ENCODE measurements around the gene HSBP1L1.
A peak's percentile ranks its signal among the peaks of the same experiment; 100 is the strongest.
"Not testable (repeated sequence)": the region's sequence is repeated elsewhere in the genome, so short reads cannot be mapped to it uniquely, and the experiment has no call there.

HSBP1L1 gene

GRCh38 chr18:79982736-79983135 is 18.3 kb downstream of the HSBP1L1 start:
- DNase-seq (ENCODE audit: insufficient read length, low spot score) (no peak), FAIRE-seq (no peak)

- DNase-seq (ENCODE audit: insufficient read length, low spot score), result no peak
- no peak for FAIRE-seq
Observed at GRCh38 chr18:79983253-79983652, 18.8 kb downstream of the HSBP1L1 start.

GRCh38 chr18:79983793-79984192 is 19.4 kb downstream of the HSBP1L1 start:
- no peak for DNase-seq (ENCODE audit: insufficient read length, low spot score)
- no peak for FAIRE-seq

- FAIRE-seq, result no peak
- no peak for DNase-seq (ENCODE audit: insufficient read length, low spot score)
Observed at GRCh38 chr18:79985172-79985571, 20.7 kb downstream of the HSBP1L1 start.

- DNase-seq (ENCODE audit: insufficient read length, low spot score) (no peak), FAIRE-seq (no peak)
Observed at GRCh38 chr18:79986726-79987125, 22.3 kb downstream of the HSBP1L1 start.

- DNase-seq (ENCODE audit: insufficient read length, low spot score) (no peak), FAIRE-seq (no peak)
Observed at GRCh38 chr18:79987566-79987965, 23.1 kb downstream of the HSBP1L1 start.

- FAIRE-seq (no peak), DNase-seq (ENCODE audit: insufficient read length, low spot score) (no peak)
Observed at GRCh38 chr18:79988071-79988450, 23.6 kb downstream of the HSBP1L1 start.

GRCh38 chr18:79988451-79989194 is 24.2 kb downstream of the HSBP1L1 start, which contains the start of gene TXNL4A:
TXNL4A (minus strand) TSS chr18:79988563; CDS start chr18:79988392, 171 bp downstream.
- FAIRE-seq (peak; percentile 95), DNase-seq (ENCODE audit: insufficient read length, low spot score) (peak; percentile 62)

- DNase-seq (ENCODE audit: insufficient read length, low spot score), result no peak
Observed at GRCh38 chr18:79989195-79989497, 24.7 kb downstream of the HSBP1L1 start.

GRCh38 chr18:79991494-79991893 is 27.1 kb downstream of the HSBP1L1 start:
- DNase-seq (ENCODE audit: insufficient read length, low spot score) (no peak), FAIRE-seq (no peak)

More at GRCh38 chr18:79989195-79989497, 24.7 kb downstream of the HSBP1L1 start:
- no peak for FAIRE-seq

- FAIRE-seq, result not testable (repeated sequence)
Observed at GRCh38 chr18:79999701-80000100, 35.3 kb downstream of the HSBP1L1 start.

GRCh38 chr18:80000877-80001276 is 36.4 kb downstream of the HSBP1L1 start:
- DNase-seq (ENCODE audit: insufficient read length, low spot score), result no peak
- no peak for FAIRE-seq

More at GRCh38 chr18:79999701-80000100, 35.3 kb downstream of the HSBP1L1 start:
- not testable (repeated sequence) for DNase-seq (ENCODE audit: insufficient read length, low spot score)

GRCh38 chr18:80002468-80002867 is 38.0 kb downstream of the HSBP1L1 start:
- DNase-seq (ENCODE audit: insufficient read length, low spot score) (no peak), FAIRE-seq (no peak)

- FAIRE-seq, result no peak
- no peak for DNase-seq (ENCODE audit: insufficient read length, low spot score)
Observed at GRCh38 chr18:80004600-80005342, 40.3 kb downstream of the HSBP1L1 start.

- DNase-seq (ENCODE audit: insufficient read length, low spot score) (no peak), FAIRE-seq (no peak)
Observed at GRCh38 chr18:80006724-80007123, 42.3 kb downstream of the HSBP1L1 start.

- FAIRE-seq, result no peak
- peak; percentile 57 for DNase-seq (ENCODE audit: insufficient read length, low spot score)
Observed at GRCh38 chr18:80009661-80010550, 45.5 kb downstream of the HSBP1L1 start.

GRCh38 chr18:80010551-80010906 is 46.1 kb downstream of the HSBP1L1 start:
- no peak for FAIRE-seq
- no peak for DNase-seq (ENCODE audit: insufficient read length, low spot score)

GRCh38 chr18:80011496-80012137 is 47.2 kb downstream of the HSBP1L1 start:
- FAIRE-seq, result not testable (repeated sequence)

GRCh38 chr18:80012714-80013113 is 48.3 kb downstream of the HSBP1L1 start:
- DNase-seq (ENCODE audit: insufficient read length, low spot score) (no peak), FAIRE-seq (no peak)

More at GRCh38 chr18:80011496-80012137, 47.2 kb downstream of the HSBP1L1 start:
- not testable (repeated sequence) for DNase-seq (ENCODE audit: insufficient read length, low spot score)

All from HTR-8/SVneo (cell line).